GF-D8 (cell line): Measurements from ENCODE around the gene NIFK.
"Not testable (repeated sequence)": the region's sequence is repeated elsewhere in the genome, so short reads cannot be mapped to it uniquely, and the experiment has no call there.

Source experiments
- DNase-seq: peaks from one replicate; lab custom pipeline; 2025; lab: John Stamatoyannopoulos, UW

Gene NIFK

GRCh38 chr2:121694398-121695170, 42.1 kb downstream of the NIFK start:
- DNase-seq, result no peak

GRCh38 chr2:121690572-121690971, 46.1 kb downstream of the NIFK start:
- DNase-seq, result not testable (repeated sequence)

GRCh38 chr2:121690095-121690494, 46.6 kb downstream of the NIFK start:
- DNase-seq, result no peak

- no peak for DNase-seq
Measured at GRCh38 chr2:121689356-121689755, 47.3 kb downstream of the NIFK start.

GRCh38 chr2:121688820-121689219, 47.9 kb downstream of the NIFK start:
- DNase-seq, result no peak

GRCh38 chr2:121686902-121687301, 49.8 kb downstream of the NIFK start:
- DNase-seq, result no peak

GRCh38 chr2:121686218-121686617, 50.5 kb downstream of the NIFK start:
- DNase-seq, result no peak

GRCh38 chr2:121682396-121683298, 54.0 kb downstream of the NIFK start:
- no peak for DNase-seq

GRCh38 chr2:121677855-121678254, 58.8 kb downstream of the NIFK start:
- no peak for DNase-seq
